ENCODE measurements around the gene EFNA1. TPM values are rescaled to one million over a fixed set of nuclear protein-coding genes. Genes with fewer than 3 reads are reported as not detected.

EFNA1 gene
- total RNA-seq, 1 experiment from 2014 or later = 2.5 TPM

- in situ Hi-C loops (cut with HindIII; ENCODE audit: low pct_unique_long_range_greater_than_20kb, low sequenced_read_pairs) = no loop called here
- no peak for DNase-seq (ENCODE audit: low read depth)
These were observed 41.0 kb downstream of the EFNA1 start for GRCh38 chr1:155168456-155169210.

GRCh38 chr1:155169541-155169940 is 41.9 kb downstream of the EFNA1 start:
- no peak for DNase-seq (ENCODE audit: low read depth)
- in situ Hi-C loops (cut with HindIII; ENCODE audit: low pct_unique_long_range_greater_than_20kb, low sequenced_read_pairs) = no loop called here

- DNase-seq (ENCODE audit: low read depth) = no peak
- in situ Hi-C loops (cut with HindIII; ENCODE audit: low pct_unique_long_range_greater_than_20kb, low sequenced_read_pairs) = no loop called here
These were observed 42.6 kb downstream of the EFNA1 start for GRCh38 chr1:155170101-155170785.

- in situ Hi-C loops (cut with HindIII; ENCODE audit: low pct_unique_long_range_greater_than_20kb, low sequenced_read_pairs) = no loop called here
- DNase-seq (ENCODE audit: low read depth) = no peak
These were observed 43.1 kb downstream of the EFNA1 start for GRCh38 chr1:155170806-155171205.

GRCh38 chr1:155171836-155172731 is 44.4 kb downstream of the EFNA1 start:
- no peak for DNase-seq (ENCODE audit: low read depth)
- in situ Hi-C loops (cut with HindIII; ENCODE audit: low pct_unique_long_range_greater_than_20kb, low sequenced_read_pairs) = no loop called here

GRCh38 chr1:155172732-155173477 is 45.2 kb downstream of the EFNA1 start, which contains the start of gene KRTCAP2:
KRTCAP2 (minus strand) TSS chr1:155173304; CDS start chr1:155173224, 80 bp downstream.
- in situ Hi-C loops (cut with HindIII; ENCODE audit: low pct_unique_long_range_greater_than_20kb, low sequenced_read_pairs) = no loop called here
- DNase-seq (ENCODE audit: low read depth) = peak; percentile 89

- no peak for DNase-seq (ENCODE audit: low read depth)
- in situ Hi-C loops (cut with HindIII; ENCODE audit: low pct_unique_long_range_greater_than_20kb, low sequenced_read_pairs) = no loop called here
These were observed 46.0 kb downstream of the EFNA1 start, which contains the start of gene TRIM46 for GRCh38 chr1:155173478-155174323. TRIM46 (plus strand) TSS chr1:155173849; CDS start chr1:155173967, 118 bp downstream.

GRCh38 chr1:155174324-155175280 is 46.9 kb downstream of the EFNA1 start:
- no peak for DNase-seq (ENCODE audit: low read depth)
- in situ Hi-C loops (cut with HindIII; ENCODE audit: low pct_unique_long_range_greater_than_20kb, low sequenced_read_pairs) = no loop called here

GRCh38 chr1:155175281-155175926 is 47.7 kb downstream of the EFNA1 start:
- in situ Hi-C loops (cut with HindIII; ENCODE audit: low pct_unique_long_range_greater_than_20kb, low sequenced_read_pairs) = no loop called here

GRCh38 chr1:155175927-155176371 is 48.3 kb downstream of the EFNA1 start:
- DNase-seq (ENCODE audit: low read depth) = no peak
- in situ Hi-C loops (cut with HindIII; ENCODE audit: low pct_unique_long_range_greater_than_20kb, low sequenced_read_pairs) = no loop called here

More at GRCh38 chr1:155175281-155175926, 47.7 kb downstream of the EFNA1 start:
- DNase-seq (ENCODE audit: low read depth) = no peak

- in situ Hi-C loops (cut with HindIII; ENCODE audit: low pct_unique_long_range_greater_than_20kb, low sequenced_read_pairs) = no loop called here
- peak; percentile 61 for DNase-seq (ENCODE audit: low read depth)
These were observed 48.9 kb downstream of the EFNA1 start for GRCh38 chr1:155176544-155177071.

- in situ Hi-C loops (cut with HindIII; ENCODE audit: low pct_unique_long_range_greater_than_20kb, low sequenced_read_pairs) = no loop called here
- no peak for DNase-seq (ENCODE audit: low read depth)
These were observed 49.7 kb downstream of the EFNA1 start for GRCh38 chr1:155177192-155177917.

- DNase-seq (ENCODE audit: low read depth) = no peak
- in situ Hi-C loops (cut with HindIII; ENCODE audit: low pct_unique_long_range_greater_than_20kb, low sequenced_read_pairs) = no loop called here
These were observed 50.2 kb downstream of the EFNA1 start for GRCh38 chr1:155177918-155178281.

- DNase-seq (ENCODE audit: low read depth) = no peak
- in situ Hi-C loops (cut with HindIII; ENCODE audit: low pct_unique_long_range_greater_than_20kb, low sequenced_read_pairs) = no loop called here
These were observed 50.9 kb downstream of the EFNA1 start for GRCh38 chr1:155178441-155179111.

Measured in Caki2 (cell line).